HG03066 (cell line): Measurements from ENCODE around the gene SDF4.
"Not testable (repeated sequence)": the region's sequence is repeated elsewhere in the genome, so short reads cannot be mapped to it uniquely, and the experiment has no call there.

ENCODE experiments used
- ATAC-seq: cut with Tn5 transposase; IDR thresholded peaks from one replicate; pipeline ENCODE4 v1.9.1; 2021; ENCODE audit warnings: low read depth; ENCODE audit not compliant: unreplicated experiment

The SDF4 gene

GRCh38 chr1:1181938-1182410, 49.8 kb downstream of the SDF4 start:
- ATAC-seq, result no peak

GRCh38 chr1:1181129-1181937, 50.5 kb downstream of the SDF4 start:
- no peak for ATAC-seq

GRCh38 chr1:1179983-1180861, 51.6 kb downstream of the SDF4 start:
- no peak for ATAC-seq

GRCh38 chr1:1179346-1179982, 52.3 kb downstream of the SDF4 start:
- ATAC-seq, result no peak

GRCh38 chr1:1178794-1179331, 52.9 kb downstream of the SDF4 start:
- no peak for ATAC-seq

- no peak for ATAC-seq
Measured at GRCh38 chr1:1177452-1178206, 54.2 kb downstream of the SDF4 start.

GRCh38 chr1:1176931-1177330, 54.9 kb downstream of the SDF4 start:
- ATAC-seq, result no peak

- ATAC-seq, result not testable (repeated sequence)
Measured at GRCh38 chr1:1176063-1176761, 55.6 kb downstream of the SDF4 start.

GRCh38 chr1:1175221-1176062, 56.4 kb downstream of the SDF4 start:
- ATAC-seq, result no peak

- ATAC-seq, result no peak
Measured at GRCh38 chr1:1173793-1174415, 57.9 kb downstream of the SDF4 start, which contains the start of gene TTLL10. TSS of gene TTLL10 (plus strand) at chr1:1173880. CDS start at chr1:1179216, 5,336 bp downstream.

GRCh38 chr1:1173061-1173792, 58.6 kb downstream of the SDF4 start:
- no peak for ATAC-seq

GRCh38 chr1:1171546-1172340, 60.1 kb downstream of the SDF4 start:
- no peak for ATAC-seq

- ATAC-seq, result no peak
Measured at GRCh38 chr1:1171161-1171545, 60.6 kb downstream of the SDF4 start.

- no peak for ATAC-seq
Measured at GRCh38 chr1:1170215-1171091, 61.3 kb downstream of the SDF4 start.

- ATAC-seq, result no peak
Measured at GRCh38 chr1:1169429-1170214, 62.2 kb downstream of the SDF4 start.
